GF-D8 (cell line): Measurements from ENCODE around the gene WWP2.
"Not testable (repeated sequence)": the region's sequence is repeated elsewhere in the genome, so short reads cannot be mapped to it uniquely, and the experiment has no call there.

Experiments
- DNase-seq: peaks from one replicate; lab custom pipeline; 2025; lab: John Stamatoyannopoulos, UW

WWP2 gene

GRCh38 chr16:69761983-69762813 is at the start of gene WWP2:
Gene WWP2, plus strand, starts transcription at chr16:69762332. Its CDS starts 24,679 bp downstream, at chr16:69787011.
- peak; percentile 47 for DNase-seq

- no peak for DNase-seq
Measured at GRCh38 chr16:69712914-69713581, 49.1 kb upstream of the WWP2 start.

- DNase-seq, result no peak
Measured at GRCh38 chr16:69717066-69717465, 45.1 kb upstream of the WWP2 start.

GRCh38 chr16:69718111-69718764 is 43.9 kb upstream of the WWP2 start:
- DNase-seq, result no peak

- no peak for DNase-seq
Measured at GRCh38 chr16:69720822-69721430, 41.2 kb upstream of the WWP2 start.

- DNase-seq, result no peak
Measured at GRCh38 chr16:69721441-69721957, 40.6 kb upstream of the WWP2 start.

GRCh38 chr16:69724414-69724873 is 37.7 kb upstream of the WWP2 start:
- no peak for DNase-seq

GRCh38 chr16:69724981-69725479 is 37.1 kb upstream of the WWP2 start:
- DNase-seq, result no peak

- DNase-seq, result no peak
Measured at GRCh38 chr16:69725480-69726312, 36.4 kb upstream of the WWP2 start.

GRCh38 chr16:69726313-69727060 is 35.6 kb upstream of the WWP2 start, which contains the start of gene NQO1:
Gene NQO1, minus strand, starts transcription at chr16:69726560. Its CDS starts 121 bp downstream, at chr16:69726439.
- DNase-seq, result peak; percentile 76

- no peak for DNase-seq
Measured at GRCh38 chr16:69727916-69728270, 34.2 kb upstream of the WWP2 start.

GRCh38 chr16:69729030-69729429 is 33.1 kb upstream of the WWP2 start:
- DNase-seq, result not testable (repeated sequence)

- DNase-seq, result not testable (repeated sequence)
Measured at GRCh38 chr16:69731280-69731679, 30.9 kb upstream of the WWP2 start.

GRCh38 chr16:69732101-69732500 is 30.0 kb upstream of the WWP2 start:
- DNase-seq, result no peak

GRCh38 chr16:69741519-69741918 is 20.6 kb upstream of the WWP2 start:
- DNase-seq, result no peak

- no peak for DNase-seq
Measured at GRCh38 chr16:69741951-69742904, 19.9 kb upstream of the WWP2 start.

- DNase-seq, result no peak
Measured at GRCh38 chr16:69744363-69745231, 17.5 kb upstream of the WWP2 start.

GRCh38 chr16:69745232-69745612 is 16.9 kb upstream of the WWP2 start:
- DNase-seq, result no peak
